Measurements from ENCODE around the gene AIRE.
"Not testable (repeated sequence)": the region's sequence is repeated elsewhere in the genome, so short reads cannot be mapped to it uniquely, and the experiment has no call there.

Gene AIRE

GRCh38 chr21:44337941-44338895, 52.5 kb downstream of the AIRE start:
- DNase-seq (ENCODE audit: low spot score) = peak; percentile 67

GRCh38 chr21:44338971-44339910, 53.6 kb downstream of the AIRE start, which contains the start of gene CFAP410:
Gene CFAP410, minus strand, starts transcription at chr21:44339390. Its CDS starts 196 bp downstream, at chr21:44339194.
- peak; percentile 98 for DNase-seq (ENCODE audit: low spot score)

- DNase-seq (ENCODE audit: low spot score) = not testable (repeated sequence)
These were observed 56.2 kb downstream of the AIRE start for GRCh38 chr21:44341726-44342458.

GRCh38 chr21:44342981-44343380, 57.3 kb downstream of the AIRE start:
- not testable (repeated sequence) for DNase-seq (ENCODE audit: low spot score)

- no peak for DNase-seq (ENCODE audit: low spot score)
These were observed 59.0 kb downstream of the AIRE start for GRCh38 chr21:44344541-44345183.

- no peak for DNase-seq (ENCODE audit: low spot score)
These were observed 59.8 kb downstream of the AIRE start for GRCh38 chr21:44345495-44345894.

GRCh38 chr21:44347911-44348451, 62.3 kb downstream of the AIRE start:
- no peak for DNase-seq (ENCODE audit: low spot score)

Measured in AG08396 (cell line).